GM12874 (cell line): ENCODE measurements around the gene PTPRN2.

Experiments
- CTCF ChIP-seq: IDR thresholded peaks from 2 replicates; pipeline ENCODE4 v1.5.1; 2011; ENCODE audit warnings: low read depth, mild to moderate bottlenecking, control low read depth, low read length, moderate library complexity; ENCODE audit not compliant: insufficient read depth

Gene PTPRN2

GRCh38 chr7:157895520-157896375 lies 691.9 kb downstream of the PTPRN2 start:
- no peak for TF ChIP-seq CTCF

DNA sequence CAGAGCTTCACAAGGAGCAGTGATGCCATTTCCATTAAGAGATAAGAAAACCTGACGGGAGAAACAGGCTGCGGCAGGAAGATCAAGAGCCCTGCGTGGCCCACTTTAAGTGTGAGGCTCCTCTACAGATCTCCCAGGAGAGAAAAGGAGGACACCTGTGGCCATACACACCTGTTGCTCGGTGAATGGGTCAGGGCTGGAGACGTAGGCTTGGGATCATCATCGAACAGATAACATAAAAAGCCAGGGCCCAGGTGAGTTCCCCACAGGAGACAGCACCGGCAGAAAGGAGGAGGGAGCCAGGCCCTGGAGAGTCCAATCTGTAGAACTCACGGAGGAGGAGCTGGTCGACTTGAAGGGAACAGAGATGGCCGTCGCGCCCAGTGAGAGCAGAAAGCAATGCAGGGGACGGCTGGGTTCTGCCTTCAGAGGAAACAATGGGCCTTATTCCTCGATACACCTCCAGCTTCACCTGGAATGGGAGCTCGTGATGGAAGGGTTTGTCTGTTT lies 694.0 kb downstream of the PTPRN2 start:
- TF ChIP-seq CTCF = no peak

- TF ChIP-seq CTCF = no peak
Measured at GRCh38 chr7:157892751-157893523, 694.7 kb downstream of the PTPRN2 start.

GRCh38 chr7:157890921-157891401 lies 696.7 kb downstream of the PTPRN2 start:
- no peak for TF ChIP-seq CTCF

GRCh38 chr7:157889480-157889879 lies 698.1 kb downstream of the PTPRN2 start:
- TF ChIP-seq CTCF = no peak

- TF ChIP-seq CTCF = no peak
Measured at GRCh38 chr7:157888579-157888978, 699.0 kb downstream of the PTPRN2 start.

- no peak for TF ChIP-seq CTCF
Measured at GRCh38 chr7:157887400-157887799, 700.2 kb downstream of the PTPRN2 start.
